ENCODE data around the gene PROSER2. TPM values are rescaled to one million over a fixed set of nuclear protein-coding genes. Genes with fewer than 3 reads are reported as not detected.

Gene PROSER2
- total and polyA plus RNA-seq, 9 of the 15 experiments (the other 6 are each of a cell fraction or from before 2014, with no cell fraction given) = 0.62 to 14.8 (median 2.9) TPM

- CTCF ChIA-PET (ENCODE audit: low intra/inter-chr PET ratio) = no interaction called here
- DNase-seq (ENCODE audit: extremely low read depth in 1 of 4, low spot score in 3 of 4) = peak in 2 of 4 experiments; percentile 27 to 41
- Histone ChIP-seq H3K27ac (ENCODE audit: extremely low read depth, low read depth, low read length) (0 out of 3 replicates have a peak overlapping the region, but pooled peaks have one; percentile 28), H2AFZ (ENCODE audit: low read depth, low read length) (peak overlapping the region; percentile 86), H3K27me3 (ENCODE audit: control insufficient read depth in 2 of 2, insufficient read depth in 2 of 2, low read length in 2 of 2) (no peaks in the 10 kb centered on the region), H3K4me1 (replicated peaks in 1 of 2; ENCODE audit: control insufficient read depth in 2 of 2, insufficient read depth in 2 of 2, low read length in 2 of 2) (peaks cover 11 to 13% of the 10 kb centered on the region in 2 experiments; a peak in 4 of 5 replicates), H4K20me1 (replicated peaks; ENCODE audit: control insufficient read depth, insufficient read depth, low read length) (no peaks in the 10 kb centered on the region), H3K36me3 (ENCODE audit: control insufficient read depth, insufficient read depth, low read length) (no peaks in the 10 kb centered on the region), H3K4me3 (no peak overlapping the region), H3K9me1 (ENCODE audit: control insufficient read depth, insufficient read depth, low read length) (peaks cover 9% of the 10 kb centered on the region), H3K4me2 (ENCODE audit: insufficient read depth, low read length) (peak overlapping the region; percentile 38; the same call in 1 of the 2 replicates), H3K79me2 (ENCODE audit: control insufficient read depth, insufficient read depth, low read length) (no peaks in the 10 kb centered on the region), H3K9ac (ENCODE audit: insufficient read depth in 1 of 2, low read depth in 2 of 2, low read length in 2 of 2) (peak overlapping the region in 1 of 2 experiments; percentile 27; a peak in 1 of 4 replicates), H3K9me3 (replicated peaks; ENCODE audit: control insufficient read depth, insufficient read depth, low read depth, low read length) (no peaks in the 10 kb centered on the region)
- ATAC-seq = peak; percentile 75
- TF ChIP-seq CTCF (IDR thresholded peaks at IDR 0.05 in 2 of 3, conservative IDR thresholded peaks at IDR 0.05 in 1 of 3; ENCODE audit: insufficient read depth in 2 of 3, low read depth in 1 of 3, low read length in 3 of 3) (0 out of 6 replicates have a peak, but pooled peaks of 1 of the 3 experiments have one; percentile 5), CBFA2T3 (IDR thresholded peaks at IDR 0.05) (0 out of 2 replicates have a peak, but pooled peaks have one; percentile 32), ZNF175 (CRISPR knock-in tag; IDR thresholded peaks at IDR 0.05; ENCODE audit: low read depth) (no peak)
- intact Hi-C loops (cut with micrococcal nuclease) (no loop called here), in situ Hi-C loops (cut with MboI) (no loop called here)
- no TSS peak for BruUV-seq (replicated peaks)
- 41% methylated on average over 11 of the region's 11 CpGs for WGBS (ENCODE audit: insufficient coverage, low coverage, missing lambda C conversion rate)
- POLR2A ChIA-PET = interaction anchor here (0.6 to 1.6 kb wide), 5 partner anchors 11 to 190 kb away, joined by 3 to 7 read pairs (median 4); no protein-coding TSS in a partner anchor
- peak; percentile 92 for FAIRE-seq
Observed at GRCh38 chr10:11913079-11913641, 90.0 kb downstream of the PROSER2 start.
